H4 (cell line): ENCODE results near the gene NFKB1. TPM values are rescaled to one million over a fixed set of nuclear protein-coding genes. Genes with fewer than 3 reads are reported as not detected.
"Not testable (repeated sequence)": the region's sequence is repeated elsewhere in the genome, so short reads cannot be mapped to it uniquely, and the experiment has no call there.

Experiments
- DNase-seq: peaks from one replicate; pipeline ENCODE4 v3.0.0-alpha.2; 2015; ENCODE audit warnings: low spot score
- total RNA-seq: library from RNA; depleted of rRNA; stranded (reverse); fragments of >200 nt; shearing (Covaris generic); gene quantifications from 2 replicates; pipeline ENCODE4 v1.2.3, GENCODE V29; 2014

NFKB1 gene
- total RNA-seq, 1 experiment from 2014 or later, result 16.4 TPM

DNA sequence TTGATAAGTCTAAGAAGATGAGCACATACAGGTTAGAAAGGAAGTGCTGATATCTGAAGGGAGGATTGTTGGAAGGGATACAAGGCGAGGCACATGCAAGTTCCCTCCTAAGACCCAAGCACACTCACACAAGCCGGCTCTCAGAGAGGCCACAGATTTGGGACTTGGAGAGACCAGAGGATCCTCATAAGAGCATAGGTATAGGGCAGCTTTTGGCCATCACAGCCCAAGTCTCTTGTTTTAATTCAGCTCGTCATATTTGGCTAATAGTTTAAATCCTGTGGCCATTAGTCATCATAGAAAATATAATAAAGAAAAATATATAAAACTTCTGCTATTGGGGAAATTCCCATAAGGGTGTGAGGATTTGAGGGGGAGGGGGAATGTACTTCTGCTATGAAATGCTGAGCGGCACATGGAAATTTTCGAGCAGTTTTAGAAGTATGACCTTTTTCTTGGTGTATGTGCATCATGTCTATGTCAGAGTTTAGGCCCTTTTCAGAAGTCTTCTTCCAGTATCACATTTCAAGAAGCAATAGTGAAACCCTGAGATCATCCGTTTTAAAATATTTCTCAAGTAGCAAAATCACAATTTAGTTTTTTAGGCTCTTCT, 97.7 kb downstream of the NFKB1 start:
- DNase-seq, result no peak

DNA sequence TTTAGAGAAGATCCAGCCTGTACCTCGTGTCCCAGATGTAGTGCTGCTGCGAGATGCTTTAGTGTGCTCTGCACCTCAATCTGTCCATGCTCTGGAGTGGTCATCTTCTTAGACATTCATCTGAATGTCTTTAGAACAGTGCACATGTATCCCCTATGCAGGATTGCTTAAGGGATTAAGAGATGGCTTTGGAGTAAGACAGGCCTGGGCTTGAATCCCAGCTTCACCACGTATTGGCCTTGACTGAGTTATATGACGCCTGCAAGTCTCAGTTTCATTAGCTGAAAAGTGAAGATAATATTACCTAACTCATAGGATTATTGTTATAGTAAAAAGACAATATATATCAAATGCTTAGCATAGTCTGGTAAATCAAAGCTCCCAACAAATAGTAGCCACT, 98.3 kb downstream of the NFKB1 start:
- DNase-seq, result no peak

DNA sequence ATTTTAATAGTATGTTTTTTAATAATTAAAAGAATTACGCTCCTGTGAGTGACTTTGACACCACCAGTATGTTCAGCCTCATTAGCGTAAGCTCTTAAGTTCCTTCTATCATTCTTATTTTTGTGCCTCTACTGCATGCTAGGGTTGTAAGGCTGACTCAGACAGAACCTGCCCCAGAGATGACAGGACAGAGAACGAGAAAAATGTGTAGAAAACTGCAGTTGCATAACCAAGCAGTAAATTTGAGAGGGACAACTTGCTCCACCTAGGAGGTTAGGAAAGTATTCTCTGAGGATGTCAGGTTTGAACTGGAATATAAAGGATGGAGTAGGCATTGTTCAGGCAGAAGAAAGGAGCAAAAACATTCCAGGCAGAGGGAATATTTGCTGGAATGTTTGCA, 98.7 kb downstream of the NFKB1 start:
- no peak for DNase-seq

DNA sequence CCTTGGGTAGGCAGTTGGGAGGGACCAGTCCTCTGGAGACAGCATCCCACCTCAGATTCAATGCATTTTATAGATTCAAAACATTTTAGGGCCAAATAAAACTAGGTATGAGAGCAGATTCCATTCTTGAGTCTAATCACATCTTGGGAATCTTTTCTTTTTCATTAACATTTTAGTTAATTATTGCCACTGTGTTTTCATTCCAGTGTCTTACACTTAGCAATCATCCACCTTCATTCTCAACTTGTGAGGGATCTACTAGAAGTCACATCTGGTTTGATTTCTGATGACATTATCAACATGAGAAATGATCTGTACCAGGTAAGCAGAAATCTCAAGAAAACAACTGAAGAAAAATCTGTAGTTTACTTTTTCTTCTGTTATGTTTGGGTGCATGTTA, 99.5 kb downstream of the NFKB1 start:
- no peak for DNase-seq

DNA sequence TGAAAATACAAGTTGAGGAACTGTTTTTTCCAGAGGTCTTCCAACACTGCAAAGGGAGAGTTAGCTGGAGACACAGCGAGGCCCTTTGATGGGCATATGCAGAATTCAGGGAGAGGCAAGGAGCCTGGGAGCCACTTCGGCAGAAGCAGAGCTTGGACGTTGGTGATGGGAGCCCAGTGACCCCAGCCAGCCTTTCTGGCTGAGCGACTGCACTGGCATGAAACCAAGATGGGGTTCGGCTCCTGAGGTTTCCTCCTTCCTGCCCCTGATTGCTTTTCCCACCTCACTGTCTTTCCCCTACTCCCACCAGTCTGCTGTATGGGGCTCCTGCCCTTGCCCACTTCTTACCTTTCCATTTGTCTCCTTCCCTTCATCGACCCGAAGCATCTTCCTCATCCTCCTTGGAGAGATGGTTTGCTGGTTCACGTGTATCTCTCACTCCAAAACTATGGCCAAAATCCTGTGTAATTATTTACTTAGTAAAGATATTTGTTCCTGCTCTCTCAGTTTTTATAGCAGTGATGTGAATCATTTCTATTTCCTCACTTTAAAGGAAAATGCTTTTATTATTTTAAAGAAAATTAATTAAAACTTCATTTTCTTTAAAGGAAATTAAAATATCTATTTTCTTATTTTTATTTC, 100.5 kb downstream of the NFKB1 start:
- DNase-seq, result no peak

DNA sequence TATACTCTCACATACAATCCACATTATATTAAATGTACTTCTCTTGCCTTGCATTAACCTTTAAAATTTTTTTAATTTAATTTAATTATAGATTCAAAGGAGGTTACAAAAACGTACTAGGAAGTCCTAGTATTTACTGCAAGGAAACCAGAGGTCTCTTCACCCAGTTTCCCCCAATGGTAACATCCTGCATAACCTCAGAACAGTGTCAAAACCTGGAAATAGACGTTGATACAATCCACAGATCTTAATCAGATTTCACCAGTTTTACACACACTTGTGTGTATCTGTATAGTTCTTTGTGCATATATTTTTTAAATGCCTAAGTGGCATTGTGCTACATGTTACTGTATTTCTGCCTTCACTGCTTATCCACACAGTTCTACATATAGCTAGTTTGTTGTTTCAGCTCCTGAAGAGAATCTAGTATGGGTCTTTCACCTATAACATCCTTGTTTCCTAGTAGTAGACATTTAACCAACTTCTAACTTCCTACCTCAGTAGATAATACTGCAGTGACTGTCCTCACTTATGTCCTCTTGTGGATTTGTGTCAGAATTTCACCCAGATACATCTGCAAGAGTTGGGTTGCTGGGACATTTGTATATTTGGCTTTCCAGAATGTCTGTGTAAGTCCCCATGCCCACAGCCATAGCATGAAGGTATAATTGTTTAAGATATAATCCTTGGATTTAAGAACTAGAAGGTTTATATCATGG, 103.2 kb downstream of the NFKB1 start:
- DNase-seq, result no peak

DNA sequence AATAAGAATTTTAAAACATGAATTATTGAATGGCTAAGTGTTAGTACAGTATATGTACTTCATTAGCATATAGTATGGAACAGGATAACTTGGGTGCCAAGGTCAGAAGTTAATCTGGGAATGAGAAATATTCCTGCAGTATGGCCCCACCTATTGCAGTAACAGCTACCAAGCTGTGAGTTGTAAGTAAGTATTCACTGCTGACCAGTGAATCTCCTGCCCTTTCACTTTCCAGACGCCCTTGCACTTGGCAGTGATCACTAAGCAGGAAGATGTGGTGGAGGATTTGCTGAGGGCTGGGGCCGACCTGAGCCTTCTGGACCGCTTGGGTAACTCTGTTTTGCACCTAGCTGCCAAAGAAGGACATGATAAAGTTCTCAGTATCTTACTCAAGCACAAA, 105.1 kb downstream of the NFKB1 start:
- DNase-seq, result no peak

DNA sequence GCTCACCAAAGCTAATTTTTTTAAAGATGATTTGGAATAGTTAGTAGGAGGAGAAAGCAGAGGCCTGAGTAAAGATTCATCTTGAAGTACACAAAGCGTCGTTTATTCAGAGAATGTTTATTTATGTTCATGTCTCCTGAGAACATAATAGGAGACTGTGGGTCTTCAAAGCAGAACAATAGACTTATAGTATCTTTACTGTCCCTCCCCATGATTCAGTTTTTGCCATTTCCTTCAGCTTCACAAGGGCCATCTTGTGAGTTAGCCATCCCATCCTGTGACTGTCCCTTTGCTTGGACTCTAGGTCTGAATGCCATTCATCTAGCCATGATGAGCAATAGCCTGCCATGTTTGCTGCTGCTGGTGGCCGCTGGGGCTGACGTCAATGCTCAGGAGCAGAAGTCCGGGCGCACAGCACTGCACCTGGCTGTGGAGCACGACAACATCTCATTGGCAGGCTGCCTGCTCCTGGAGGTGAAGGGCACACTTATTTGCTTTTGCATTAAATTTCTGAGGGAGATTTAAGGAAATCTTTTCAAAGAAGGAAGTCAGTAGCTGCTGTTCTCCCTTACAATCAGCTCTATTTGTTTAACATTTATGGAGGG, 105.8 kb downstream of the NFKB1 start:
- no peak for DNase-seq

DNA sequence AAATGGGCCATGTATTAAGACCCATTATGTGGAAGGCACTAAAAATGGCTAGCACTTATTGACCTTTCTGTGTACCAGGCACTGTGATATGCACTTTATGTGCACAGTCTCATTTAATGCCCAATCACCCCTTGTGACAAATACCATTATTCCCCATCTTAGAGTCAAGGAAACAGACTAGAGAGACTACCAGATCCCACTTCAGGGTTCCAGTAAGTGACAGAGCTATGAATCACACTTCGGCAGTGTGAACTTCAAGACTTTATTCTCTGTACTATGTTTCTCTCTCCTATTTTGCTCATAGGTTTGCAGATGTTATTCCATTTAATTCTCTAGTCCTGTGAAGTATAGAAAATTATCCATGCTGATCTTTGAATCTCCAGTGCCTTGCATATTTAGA, 107.0 kb downstream of the NFKB1 start:
- DNase-seq, result no peak

DNA sequence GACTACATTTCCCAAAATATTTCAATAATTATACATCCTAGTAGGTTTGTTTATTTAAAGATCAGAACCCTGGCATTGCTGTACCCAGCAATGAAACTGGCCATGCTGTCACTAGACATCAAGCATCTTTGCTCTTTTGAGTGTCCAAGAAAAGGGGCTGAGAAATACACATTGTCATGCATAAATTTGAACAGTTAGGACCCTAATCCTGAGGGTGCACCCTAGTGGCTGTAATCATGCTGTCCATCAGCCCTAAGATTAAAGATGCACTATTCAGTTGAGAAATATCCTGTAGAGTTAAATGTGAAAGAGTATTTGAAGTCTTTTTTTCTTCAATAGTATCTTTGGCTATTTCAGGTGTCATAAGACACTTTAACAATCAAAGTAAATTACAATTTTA, 108.8 kb downstream of the NFKB1 start:
- DNase-seq, result no peak

DNA sequence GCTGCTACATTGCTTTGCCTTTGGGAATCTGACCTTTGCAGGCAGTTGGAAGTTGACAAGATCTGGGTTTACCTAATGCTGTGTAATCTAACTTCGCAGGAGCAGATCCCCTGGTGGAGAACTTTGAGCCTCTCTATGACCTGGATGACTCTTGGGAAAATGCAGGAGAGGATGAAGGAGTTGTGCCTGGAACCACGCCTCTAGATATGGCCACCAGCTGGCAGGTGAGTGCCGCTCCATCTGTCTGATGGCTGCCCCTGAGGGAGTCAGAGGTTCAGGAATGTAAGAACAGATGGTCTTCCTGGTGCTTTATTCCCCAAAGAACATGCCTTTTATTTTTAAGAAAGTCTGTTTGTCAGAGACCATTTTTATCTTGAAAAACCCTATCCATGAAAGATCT, 109.3 kb downstream of the NFKB1 start:
- no peak for DNase-seq

DNA sequence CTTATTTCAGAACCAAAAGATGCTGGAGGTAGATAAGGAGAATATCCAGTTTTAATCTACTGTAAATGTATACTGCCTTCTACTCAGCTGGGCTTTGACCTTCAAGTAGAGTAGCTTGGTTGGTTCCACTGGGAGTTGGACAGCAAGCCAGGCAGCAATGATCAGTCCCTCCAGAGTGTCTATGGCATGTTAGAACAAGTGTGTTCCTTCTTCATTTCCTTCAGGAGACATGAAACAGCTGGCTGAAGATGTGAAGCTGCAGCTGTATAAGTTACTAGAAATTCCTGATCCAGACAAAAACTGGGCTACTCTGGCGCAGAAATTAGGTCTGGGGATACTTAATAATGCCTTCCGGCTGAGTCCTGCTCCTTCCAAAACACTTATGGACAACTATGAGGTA, 111.1 kb downstream of the NFKB1 start:
- no peak for DNase-seq

DNA sequence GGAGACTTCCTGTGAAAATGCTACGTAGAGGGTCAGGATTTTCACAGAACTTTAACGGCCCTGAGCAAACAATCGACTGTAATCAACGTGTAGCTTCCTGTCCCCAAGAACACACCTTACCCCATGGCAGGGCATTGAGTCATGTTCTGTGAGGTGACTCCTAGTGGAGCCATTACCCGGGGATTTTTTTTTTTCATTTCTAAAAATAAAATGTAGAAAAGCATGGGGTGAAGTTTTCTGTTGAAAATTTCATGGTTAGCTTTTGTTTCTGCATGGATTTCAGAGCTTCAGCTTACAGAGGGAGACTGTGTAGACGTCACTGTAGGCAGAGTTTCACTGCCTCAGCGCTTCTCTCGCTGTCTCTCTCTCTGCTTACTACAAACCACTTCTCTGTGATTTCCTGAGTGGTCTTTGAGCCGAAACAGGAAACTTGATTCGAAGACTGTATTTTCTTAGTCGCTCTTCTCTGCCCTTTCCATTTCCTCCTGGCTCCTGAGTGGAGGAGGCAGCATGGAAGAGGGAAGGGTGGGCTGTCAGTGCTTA, 111.7 kb downstream of the NFKB1 start:
- DNase-seq, result no peak

DNA sequence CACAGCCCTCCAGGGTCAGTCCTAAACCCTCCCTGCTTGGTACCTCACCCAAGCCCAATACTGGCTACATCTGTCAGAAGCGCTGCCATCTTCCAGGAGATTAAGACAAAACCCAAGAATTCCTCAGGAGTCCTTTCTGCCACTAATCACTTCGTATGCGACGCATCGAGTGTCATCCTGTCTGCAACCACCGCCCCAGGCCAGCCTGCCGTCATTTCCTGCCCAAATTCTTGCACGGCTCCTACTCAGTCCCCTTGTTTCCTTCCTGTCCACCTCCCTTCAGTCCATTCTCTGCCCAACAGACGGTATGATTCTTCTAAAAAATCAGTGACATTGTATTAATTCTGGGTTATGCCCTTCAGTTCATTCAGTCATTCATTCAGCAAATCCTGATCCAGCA, 113.6 kb downstream of the NFKB1 start:
- DNase-seq, result no peak

DNA sequence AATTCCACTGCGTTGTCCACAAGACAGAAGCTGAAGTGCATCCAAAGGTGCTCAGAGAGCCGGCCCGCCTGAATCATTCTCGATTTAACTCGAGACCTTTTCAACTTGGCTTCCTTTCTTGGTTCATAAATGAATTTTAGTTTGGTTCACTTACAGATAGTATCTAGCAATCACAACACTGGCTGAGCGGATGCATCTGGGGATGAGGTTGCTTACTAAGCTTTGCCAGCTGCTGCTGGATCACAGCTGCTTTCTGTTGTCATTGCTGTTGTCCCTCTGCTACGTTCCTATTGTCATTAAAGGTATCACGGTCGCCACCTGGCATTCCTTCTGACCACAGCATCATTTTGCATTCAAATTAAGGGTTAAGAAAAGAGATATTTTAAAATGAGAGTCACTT, 115.5 kb downstream of the NFKB1 start:
- DNase-seq, result no peak

DNA sequence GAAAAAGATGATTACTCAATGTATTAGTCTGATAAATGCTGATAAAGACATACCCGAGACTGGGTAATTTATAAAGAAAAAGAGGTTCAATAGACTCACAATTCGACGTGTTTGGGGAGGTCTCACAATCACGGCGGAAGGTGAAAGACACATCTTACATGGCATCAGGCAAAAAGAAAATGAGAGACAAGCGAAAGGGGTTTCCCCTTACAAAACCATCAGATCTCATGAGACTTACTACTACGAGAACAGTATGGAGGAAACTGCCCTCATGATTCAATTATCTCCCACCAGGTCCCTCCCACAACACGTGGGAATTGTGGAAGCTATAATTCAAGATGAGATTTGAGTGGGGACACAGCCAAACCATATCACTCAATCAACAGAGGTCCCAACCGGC, 117.9 kb downstream of the NFKB1 start:
- not testable (repeated sequence) for DNase-seq

DNA sequence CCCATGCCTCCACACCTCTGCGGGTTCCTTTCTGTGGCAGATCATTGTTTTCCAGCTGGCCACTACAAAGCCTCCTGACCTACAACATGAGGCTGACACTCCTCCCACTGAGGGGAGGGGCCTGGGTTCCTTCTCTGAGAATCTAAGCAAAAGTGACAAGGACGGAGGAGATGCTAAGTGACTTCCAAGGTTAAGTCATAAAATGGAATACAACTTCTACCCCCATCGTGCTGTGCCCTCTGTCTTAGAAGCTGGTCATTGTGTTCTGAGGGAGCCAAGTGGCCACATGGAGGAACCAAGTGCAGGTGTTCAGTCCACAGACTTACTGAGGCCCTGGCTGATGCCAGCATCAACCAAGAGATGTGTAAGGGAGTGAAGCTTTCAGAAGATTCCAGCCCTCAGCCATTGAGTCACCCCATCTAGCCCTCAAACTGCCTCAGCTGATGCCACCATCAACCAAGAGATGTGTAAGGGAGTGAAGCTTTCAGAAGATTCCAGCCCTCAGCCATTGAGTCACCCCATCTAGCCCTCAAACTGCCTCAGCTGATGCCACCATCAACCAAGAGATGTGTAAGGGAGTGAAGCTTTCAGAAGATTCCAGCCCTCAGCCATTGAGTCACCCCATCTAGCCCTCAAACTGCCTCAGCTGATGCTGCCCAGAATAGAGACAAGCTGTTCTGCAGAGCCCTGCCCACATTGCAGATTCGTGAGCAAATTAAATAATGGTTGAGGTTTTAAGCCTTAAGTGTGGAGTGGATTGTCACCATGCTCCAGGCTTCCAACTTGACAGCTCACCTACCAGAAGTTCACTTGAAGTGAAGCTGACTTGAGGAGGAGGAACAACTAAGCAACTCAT, 118.8 kb downstream of the NFKB1 start:
- not testable (repeated sequence) for DNase-seq

DNA sequence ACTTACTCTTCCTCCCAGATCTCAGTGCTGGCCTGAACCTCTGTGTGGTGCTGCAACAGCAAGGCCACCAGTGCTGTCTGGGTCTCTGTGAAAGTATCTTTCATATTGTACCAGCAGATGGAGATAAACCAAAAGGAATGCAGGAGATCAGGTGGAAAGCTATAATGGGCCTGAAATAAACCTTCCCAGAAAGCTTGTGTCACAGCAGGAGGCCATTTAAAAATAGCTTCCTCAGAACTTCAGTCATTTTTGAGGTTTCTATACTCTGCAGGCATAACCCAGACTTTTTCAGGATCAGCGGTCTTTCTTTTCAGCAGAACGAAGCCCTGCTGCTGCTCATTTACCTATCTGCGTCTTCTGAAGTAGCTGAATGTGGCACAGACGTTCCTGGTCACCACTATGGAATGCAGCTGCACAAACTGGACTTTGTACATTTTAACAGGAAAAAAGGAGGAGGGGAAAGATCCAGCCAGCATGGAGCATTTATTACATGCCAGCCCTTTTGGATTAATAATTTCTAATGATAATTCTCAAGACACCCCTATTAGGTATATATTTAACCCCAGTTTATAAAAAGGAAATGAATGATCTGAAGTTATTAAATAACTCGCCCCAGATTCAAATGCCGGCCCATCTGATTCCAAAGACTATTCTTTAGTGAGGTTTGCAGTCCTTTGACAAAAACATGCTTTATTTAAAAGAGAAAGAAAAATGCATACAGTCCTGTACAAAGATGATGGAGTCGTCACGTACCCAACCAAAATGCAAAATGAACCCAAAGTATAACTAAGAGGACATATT, 119.7 kb downstream of the NFKB1 start:
- DNase-seq, result peak; percentile 80

DNA sequence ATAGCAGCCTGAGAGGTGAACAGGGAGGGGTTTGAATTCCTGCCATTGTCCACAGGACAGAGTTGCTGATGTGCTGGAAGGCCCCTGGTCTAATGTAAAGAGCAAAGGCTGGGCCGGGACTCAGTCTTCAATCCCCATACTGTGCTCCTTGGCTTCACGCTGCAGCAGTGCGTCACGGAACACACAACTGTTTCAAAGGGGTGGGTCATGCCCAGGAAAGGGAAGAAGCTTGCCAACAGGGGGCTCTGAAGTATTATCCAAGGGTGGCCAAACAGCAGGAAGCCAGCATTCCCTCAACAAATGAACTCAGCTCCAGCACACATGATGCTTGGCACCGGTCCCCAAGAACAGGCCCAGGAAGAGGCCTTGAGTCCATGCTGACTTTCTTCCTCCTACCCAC, 122.5 kb downstream of the NFKB1 start:
- peak; percentile 37 for DNase-seq

DNA sequence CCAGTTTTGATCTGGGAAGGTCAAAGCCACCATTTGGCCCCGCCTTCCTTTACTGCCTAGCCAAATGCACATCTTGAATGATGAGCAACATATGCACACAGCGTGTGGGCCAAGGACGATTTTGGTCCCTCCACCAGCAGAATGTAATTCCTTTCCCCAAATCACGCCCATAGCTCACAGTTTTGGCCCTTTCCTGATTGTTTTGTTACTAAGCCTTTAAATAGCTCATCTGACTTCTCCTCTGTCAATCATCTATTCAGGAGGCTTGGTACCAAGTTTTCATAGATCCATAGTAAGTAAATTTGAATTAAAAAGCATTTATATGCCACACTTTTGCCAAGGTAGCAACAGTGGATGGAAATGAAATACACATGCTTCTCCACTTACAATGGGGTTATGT, 123.3 kb downstream of the NFKB1 start:
- DNase-seq, result no peak
